Transverse colon (tissue), 4 donors: ENCODE data around the gene BACH2. TPM values are rescaled to one million over a fixed set of nuclear protein-coding genes. Genes with fewer than 3 reads are reported as not detected.
"Not testable (repeated sequence)": the region's sequence is repeated elsewhere in the genome, so short reads cannot be mapped to it uniquely, and the experiment has no call there.

ENCODE experiments used
- DNase-seq: peaks from one replicate; pipeline ENCODE4 v3.0.0-alpha.2; 2019
- H3K27ac ChIP-seq, 4 donors: fragments of 200-600 bp; sonication (generic); 2 replicates each; pipeline ENCODE4 v1.5.1; 2016 to 2018; ENCODE audit warnings: inconsistent platforms in 4 of 4
- H3K27me3 ChIP-seq: fragments of 200-600 bp; sonication (generic); 2 replicates; pipeline ENCODE4 v1.5.1; 2017; ENCODE audit warnings: inconsistent platforms
- H3K36me3 ChIP-seq, 4 donors: fragments of 200-600 bp; sonication (generic); 2 replicates each; pipeline ENCODE4 v1.5.1; 2017 to 2019; ENCODE audit warnings: inconsistent platforms in 4 of 4
- H3K4me1 ChIP-seq, 4 donors: fragments of 200-600 bp; sonication (generic); 2 replicates each; pipeline ENCODE4 v1.5.1; 2017 to 2020; ENCODE audit warnings: inconsistent platforms in 4 of 4
- H3K4me3 ChIP-seq, 4 donors: fragments of 200-600 bp; sonication (generic); 1 replicate in 1 of 4; 2 replicates in 3 of 4; pipeline versions ENCODE4 v1.5.1 to v1.6.1; 2017 to 2019; ENCODE audit warnings: inconsistent platforms in 4 of 4
- H3K9me3 ChIP-seq, 2 donors: fragments of 200-600 bp; sonication (generic); 2 replicates each; pipeline ENCODE4 v1.5.1; 2017 to 2019; ENCODE audit warnings: inconsistent platforms in 2 of 2
- EP300 ChIP-seq: sonication (generic); formaldehyde crosslinking; IDR thresholded peaks from one replicate; pipeline ENCODE4 v1.6.1; 2017; ENCODE audit warnings: antibody characterized with exemption, low read depth
- POLR2A ChIP-seq: fragments of 450-650 bp; IDR thresholded peaks from one replicate; pipeline ENCODE4 v1.6.1; 2016; ENCODE audit warnings: antibody characterized with exemption, mild to moderate bottlenecking, moderate library complexity
- POLR2AphosphoS5 ChIP-seq, 3 donors: sonication (generic); formaldehyde crosslinking; IDR thresholded peaks; one replicate each; pipeline ENCODE4 v1.6.1; 2016; ENCODE audit warnings: antibody characterized with exemption in 3 of 3
- WGBS, 2 donors: methylation state at CpG; one replicate each; pipeline ENCODE4 v1.1.5; 2018; ENCODE audit warnings: low coverage in 1 of 2; 5-methylcytosine and 5-hydroxymethylcytosine counted together
- in situ Hi-C, 4 donors: fragments of 200-750 bp; cut with MboI; loops; one replicate each; pipeline versions ENCODE4 v1.15.0 to v1.15.1; 2017; ENCODE audit warnings: low sequenced_read_pairs in 3 of 4, low pct_ligation_motif_present in 1 of 4, low pct_unique_long_range_greater_than_20kb in 1 of 4
- intact Hi-C: fragments of 100-400 bp; cut with DNase I; formaldehyde crosslinking; loops from one replicate; pipeline ENCODE4 v1.15.1; 2023; ENCODE audit warnings: low total_unique reads
- total RNA-seq, 4 donors: library from RNA; depleted of rRNA; stranded (reverse); fragments of >200 nt; gene quantifications; one replicate each; pipeline ENCODE4 v1.1.0, GENCODE V29; 2016
- TF ChIP-seq, protein P1 (sequence below), 5 experiments: fragments of 200-600 bp in 3 of 5; fragments of 450-650 bp in 2 of 5; sonication (generic) in 3 of 5; IDR thresholded peaks; 1 replicate in 2 of 5; 2 replicates in 3 of 5; pipeline ENCODE4 v1.5.1; 2016 to 2017; ENCODE audit warnings: antibody characterized with exemption in 5 of 5, inconsistent platforms in 3 of 5, mild to moderate bottlenecking in 2 of 5, moderate library complexity in 1 of 5

BACH2 gene
- total RNA-seq, 4 donors from 2014 or later = 0.20 to 7.5 (median 2.4) TPM

- in situ Hi-C loops = no loop called here
- no peak for DNase-seq
- Histone ChIP-seq H3K4me3 (no peak overlapping the region), H3K9me3 (no peaks in the 10 kb centered on the region), H3K36me3 (no peaks in the 10 kb centered on the region), H3K27ac (no peak overlapping the region), H3K27me3 (no peaks in the 10 kb centered on the region), H3K4me1 (peaks cover 0 to 3% (median 0%) of the 10 kb centered on the region in 4 donors)
- WGBS, 2 donors = 86 to 94% methylated on average over 2 of the region's 2 CpGs
- intact Hi-C loops = no loop called here
- no peak for TF ChIP-seq POLR2AphosphoS5 (IDR thresholded peaks at IDR 0.05)
- no peak for TF ChIP-seq POLR2A
- no peak for TF ChIP-seq EP300
- TF ChIP-seq, protein P1, sequence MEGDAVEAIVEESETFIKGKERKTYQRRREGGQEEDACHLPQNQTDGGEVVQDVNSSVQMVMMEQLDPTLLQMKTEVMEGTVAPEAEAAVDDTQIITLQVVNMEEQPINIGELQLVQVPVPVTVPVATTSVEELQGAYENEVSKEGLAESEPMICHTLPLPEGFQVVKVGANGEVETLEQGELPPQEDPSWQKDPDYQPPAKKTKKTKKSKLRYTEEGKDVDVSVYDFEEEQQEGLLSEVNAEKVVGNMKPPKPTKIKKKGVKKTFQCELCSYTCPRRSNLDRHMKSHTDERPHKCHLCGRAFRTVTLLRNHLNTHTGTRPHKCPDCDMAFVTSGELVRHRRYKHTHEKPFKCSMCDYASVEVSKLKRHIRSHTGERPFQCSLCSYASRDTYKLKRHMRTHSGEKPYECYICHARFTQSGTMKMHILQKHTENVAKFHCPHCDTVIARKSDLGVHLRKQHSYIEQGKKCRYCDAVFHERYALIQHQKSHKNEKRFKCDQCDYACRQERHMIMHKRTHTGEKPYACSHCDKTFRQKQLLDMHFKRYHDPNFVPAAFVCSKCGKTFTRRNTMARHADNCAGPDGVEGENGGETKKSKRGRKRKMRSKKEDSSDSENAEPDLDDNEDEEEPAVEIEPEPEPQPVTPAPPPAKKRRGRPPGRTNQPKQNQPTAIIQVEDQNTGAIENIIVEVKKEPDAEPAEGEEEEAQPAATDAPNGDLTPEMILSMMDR (IDR thresholded peaks at IDR 0.05) = no peak
Observed at GRCh38 chr6:90136176-90136575, 160.5 kb downstream of the BACH2 start.

GRCh38 chr6:90135667-90136066, 161.0 kb downstream of the BACH2 start:
- H3K27ac ChIP-seq = no peak overlapping the region
- peaks cover 0 to 3% (median 0%) of the 10 kb centered on the region in 4 donors for H3K4me1 ChIP-seq
- no peaks in the 10 kb centered on the region for H3K27me3 ChIP-seq
- no peak for DNase-seq
- no peaks in the 10 kb centered on the region for H3K9me3 ChIP-seq
- TF ChIP-seq EP300 = no peak
- TF ChIP-seq POLR2A = no peak
- TF ChIP-seq POLR2AphosphoS5 (IDR thresholded peaks at IDR 0.05) = no peak
- TF ChIP-seq, protein P1 (IDR thresholded peaks at IDR 0.05) = no peak
- no peak overlapping the region for H3K4me3 ChIP-seq
- in situ Hi-C loops (no loop called here), intact Hi-C loops (no loop called here)
- no peaks in the 10 kb centered on the region for H3K36me3 ChIP-seq
- WGBS, 2 donors = 62 to 91% methylated on average over 4 to 5 of the region's 5 CpGs

GRCh38 chr6:90133664-90134063, 163.0 kb downstream of the BACH2 start:
- H3K4me1 ChIP-seq, H3K27ac ChIP-seq, DNase-seq, intact Hi-C loops, H3K36me3 ChIP-seq, H3K9me3 ChIP-seq, H3K4me3 ChIP-seq, H3K27me3 ChIP-seq, in situ Hi-C loops: not testable (repeated sequence)
- 86% methylated on average over 3 of the region's 3 CpGs; no CpG with 5 or more reads in 1 of the 2 donors for WGBS, 2 donors

- intact Hi-C loops (no loop called here), in situ Hi-C loops (no loop called here)
- H3K36me3 ChIP-seq = no peaks in the 10 kb centered on the region
- DNase-seq = no peak
- whole genome bisulfite sequencing, 2 donors = 78 to 80% methylated on average over 6 to 7 of the region's 7 CpGs
- peaks cover 0 to 3% (median 0%) of the 10 kb centered on the region in 4 donors for H3K4me1 ChIP-seq
- no peaks in the 10 kb centered on the region for H3K9me3 ChIP-seq
- no peak overlapping the region for H3K27ac ChIP-seq
- no peak overlapping the region for H3K4me3 ChIP-seq
- TF ChIP-seq POLR2A (no peak), EP300 (no peak), POLR2AphosphoS5 (IDR thresholded peaks at IDR 0.05) (no peak)
- TF ChIP-seq, protein P1 (IDR thresholded peaks at IDR 0.05) = no peak
- no peaks in the 10 kb centered on the region for H3K27me3 ChIP-seq
Observed at GRCh38 chr6:90131614-90132423, 164.8 kb downstream of the BACH2 start.

DNA sequence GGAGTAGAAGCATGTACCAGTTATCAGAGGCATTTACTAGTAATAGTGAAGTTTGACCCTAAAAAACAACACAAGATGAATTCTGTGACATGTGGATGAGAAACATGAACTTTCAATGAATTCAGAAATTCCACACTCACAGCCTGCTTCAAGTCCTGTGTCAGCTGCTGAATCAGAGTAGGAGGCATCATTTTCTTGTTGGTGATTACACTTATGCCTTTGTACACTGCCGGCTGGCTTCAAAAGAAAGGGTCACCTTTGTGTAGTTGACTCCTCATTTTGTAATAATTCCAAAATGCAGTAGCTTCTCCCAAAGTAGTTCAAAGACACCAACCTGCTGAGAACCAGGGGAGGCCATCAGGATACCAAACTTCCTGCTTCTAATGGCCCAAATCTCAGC, 165.5 kb downstream of the BACH2 start:
- peaks cover 0 to 3% (median 0%) of the 10 kb centered on the region in 4 donors for H3K4me1 ChIP-seq
- H3K36me3 ChIP-seq = no peaks in the 10 kb centered on the region
- in situ Hi-C loops (no loop called here), intact Hi-C loops (no loop called here)
- H3K4me3 ChIP-seq = no peak overlapping the region
- 88 to 95% methylated on average over 1 of the region's 1 CpG for WGBS, 2 donors
- H3K27me3 ChIP-seq = no peaks in the 10 kb centered on the region
- no peak overlapping the region for H3K27ac ChIP-seq
- no peaks in the 10 kb centered on the region for H3K9me3 ChIP-seq
- no peak for DNase-seq
- TF ChIP-seq, protein P1 (IDR thresholded peaks at IDR 0.05) = no peak
- TF ChIP-seq EP300 (no peak), POLR2AphosphoS5 (IDR thresholded peaks at IDR 0.05) (no peak), POLR2A (no peak)

DNA sequence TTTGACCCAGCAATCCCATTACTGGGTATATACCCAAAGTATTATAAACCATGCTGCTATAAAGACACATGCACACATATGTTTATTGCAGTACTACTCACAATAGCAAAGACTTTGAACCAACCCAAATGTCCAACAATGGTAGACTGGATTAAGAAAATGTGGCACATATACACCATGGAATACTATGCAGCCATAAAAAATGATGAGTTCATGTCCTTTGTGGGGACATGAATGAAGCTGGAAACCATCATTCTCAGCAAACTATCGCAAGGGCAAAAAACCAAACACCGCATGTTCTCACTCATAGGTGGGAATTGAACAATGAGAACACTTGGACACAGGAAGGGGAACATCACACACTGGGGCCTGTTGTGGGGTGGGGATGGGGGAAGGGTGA, 168.0 kb downstream of the BACH2 start:
- H3K27me3 ChIP-seq, DNase-seq, H3K4me1 ChIP-seq, H3K27ac ChIP-seq, H3K9me3 ChIP-seq, intact Hi-C loops, in situ Hi-C loops, H3K4me3 ChIP-seq, H3K36me3 ChIP-seq: not testable (repeated sequence)
- 69 to 100% methylated on average over 1 to 2 of the region's 2 CpGs for WGBS, 2 donors
